ENCODE results near the gene RPS10.
"Not testable (repeated sequence)": the region's sequence is repeated elsewhere in the genome, so short reads cannot be mapped to it uniquely, and the experiment has no call there.

Gene RPS10

GRCh38 chr6:34447386-34447785 lies 21.5 kb upstream of the RPS10 start:
- no peak for DNase-seq

GRCh38 chr6:34445313-34445860 lies 19.5 kb upstream of the RPS10 start:
- no peak for DNase-seq

- DNase-seq = no peak
Measured at GRCh38 chr6:34441526-34441925, 15.7 kb upstream of the RPS10 start.

GRCh38 chr6:34439442-34439841 lies 13.6 kb upstream of the RPS10 start:
- DNase-seq = no peak

GRCh38 chr6:34438705-34439104 lies 12.8 kb upstream of the RPS10 start:
- no peak for DNase-seq

- DNase-seq = no peak
Measured at GRCh38 chr6:34437644-34437970, 11.7 kb upstream of the RPS10 start.

- DNase-seq = no peak
Measured at GRCh38 chr6:34436803-34437643, 11.2 kb upstream of the RPS10 start.

- DNase-seq = no peak
Measured at GRCh38 chr6:34435916-34436315, 10.0 kb upstream of the RPS10 start.

GRCh38 chr6:34425132-34425497 lies 754 bp downstream of the RPS10 start:
- no peak for DNase-seq

- DNase-seq = no peak
Measured at GRCh38 chr6:34424200-34425131, 1.4 kb downstream of the RPS10 start.

GRCh38 chr6:34423254-34423653 lies 2.6 kb downstream of the RPS10 start:
- DNase-seq = no peak

GRCh38 chr6:34418367-34418766 lies 7.5 kb downstream of the RPS10 start:
- DNase-seq = no peak

GRCh38 chr6:34416877-34417371 lies 8.9 kb downstream of the RPS10 start:
- DNase-seq = no peak

GRCh38 chr6:34414999-34415858 lies 10.6 kb downstream of the RPS10 start:
- peak; percentile 30 for DNase-seq

- DNase-seq = no peak
Measured at GRCh38 chr6:34412643-34413214, 13.1 kb downstream of the RPS10 start.

GRCh38 chr6:34412016-34412415 lies 13.9 kb downstream of the RPS10 start:
- no peak for DNase-seq

GRCh38 chr6:34407915-34408314 lies 18.0 kb downstream of the RPS10 start:
- not testable (repeated sequence) for DNase-seq

- DNase-seq = no peak
Measured at GRCh38 chr6:34396518-34396917, 29.4 kb downstream of the RPS10 start.

- no peak for DNase-seq
Measured at GRCh38 chr6:34393966-34394305, 31.9 kb downstream of the RPS10 start.

- DNase-seq = no peak
Measured at GRCh38 chr6:34393191-34393965, 32.5 kb downstream of the RPS10 start.

- peak; percentile 94 for DNase-seq
Measured at GRCh38 chr6:34392497-34393190, 33.2 kb downstream of the RPS10 start, which contains the start of gene NUDT3. Gene NUDT3 (minus strand): TSS chr6:34392669. CDS start chr6:34392362, 307 bp downstream.
